NCI-H2107 treated with DMSO at 0.1 percent for 48 hours (cell line): Measurements from ENCODE around the gene PER2.
"Not testable (repeated sequence)": the region's sequence is repeated elsewhere in the genome, so short reads cannot be mapped to it uniquely, and the experiment has no call there.

Experiments
- DNase-seq: peaks from one replicate; lab custom pipeline; 2025; ENCODE audit not compliant: unreplicated experiment; lab: John Stamatoyannopoulos, UW

PER2 gene

GRCh38 chr2:238313289-238313990 lies 25.0 kb upstream of the PER2 start:
- DNase-seq: no peak

GRCh38 chr2:238310721-238311120 lies 22.3 kb upstream of the PER2 start:
- DNase-seq: not testable (repeated sequence)

GRCh38 chr2:238308177-238308576 lies 19.8 kb upstream of the PER2 start:
- no peak for DNase-seq

GRCh38 chr2:238306672-238306998 lies 18.2 kb upstream of the PER2 start:
- no peak for DNase-seq

- no peak for DNase-seq
These were observed 17.7 kb upstream of the PER2 start for GRCh38 chr2:238305965-238306671.

GRCh38 chr2:238305092-238305862 lies 16.9 kb upstream of the PER2 start:
- DNase-seq: no peak

GRCh38 chr2:238304116-238304515 lies 15.7 kb upstream of the PER2 start:
- no peak for DNase-seq

- DNase-seq: no peak
These were observed 14.3 kb upstream of the PER2 start for GRCh38 chr2:238302751-238303150.

- no peak for DNase-seq
These were observed 13.7 kb upstream of the PER2 start for GRCh38 chr2:238302087-238302486.

- no peak for DNase-seq
These were observed 11.4 kb upstream of the PER2 start for GRCh38 chr2:238299803-238300202.

- DNase-seq: no peak
These were observed 8.4 kb upstream of the PER2 start for GRCh38 chr2:238296638-238297457.

GRCh38 chr2:238295144-238296112 lies 7.0 kb upstream of the PER2 start:
- DNase-seq: no peak

GRCh38 chr2:238294393-238295143 lies 6.2 kb upstream of the PER2 start:
- no peak for DNase-seq

- no peak for DNase-seq
These were observed 5.6 kb upstream of the PER2 start for GRCh38 chr2:238294046-238294392.

GRCh38 chr2:238291550-238292281 lies 3.3 kb upstream of the PER2 start:
- DNase-seq: no peak

- DNase-seq: no peak
These were observed 2.5 kb upstream of the PER2 start for GRCh38 chr2:238290715-238291549.

GRCh38 chr2:238290091-238290509 lies 1.7 kb upstream of the PER2 start:
- peak; percentile 87 for DNase-seq

GRCh38 chr2:238289574-238289973 lies 1.2 kb upstream of the PER2 start:
- no peak for DNase-seq
